Middle frontal gyrus (tissue), 1 donor: ENCODE results near the gene ZNF853.
"Not testable (repeated sequence)": the region's sequence is repeated elsewhere in the genome, so short reads cannot be mapped to it uniquely, and the experiment has no call there.

Experiments
- DNase-seq: peaks from one replicate; pipeline ENCODE4 v3.0.0-alpha.2; 2015; ENCODE audit warnings: low spot score; ENCODE audit errors: extremely low spot score

Gene ZNF853

GRCh38 chr7:6614953-6615722 lies at the start of gene ZNF853:
Gene ZNF853, plus strand, starts transcription at chr7:6615610. Its CDS starts 565 bp downstream, at chr7:6616175.
- no peak for DNase-seq

DNA sequence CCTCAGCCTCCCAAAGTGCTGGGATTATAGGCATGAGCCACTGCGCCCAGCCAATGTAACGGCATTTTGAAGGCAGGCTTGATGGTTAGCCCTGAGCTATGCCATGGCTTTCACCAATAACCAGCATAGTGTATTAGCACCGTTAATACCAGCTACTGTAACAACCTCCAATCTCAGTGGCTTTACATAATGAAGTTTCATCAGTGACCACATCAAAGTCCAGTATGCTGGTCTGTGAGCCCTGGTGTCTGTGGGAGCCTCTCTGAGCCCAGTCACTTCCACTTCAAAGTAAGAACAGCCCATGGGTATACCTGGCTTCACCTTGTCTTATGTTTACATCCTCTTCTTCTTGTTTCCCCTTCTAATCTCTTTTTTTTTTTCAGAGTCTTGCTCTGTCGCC lies 49.8 kb upstream of the ZNF853 start:
- no peak for DNase-seq

- no peak for DNase-seq
Observed at GRCh38 chr7:6567886-6568285, 47.5 kb upstream of the ZNF853 start.

GRCh38 chr7:6571160-6571779 lies 44.1 kb upstream of the ZNF853 start:
- DNase-seq = no peak

GRCh38 chr7:6575281-6576023 lies 40.0 kb upstream of the ZNF853 start:
- no peak for DNase-seq

GRCh38 chr7:6576024-6576866 lies 39.2 kb upstream of the ZNF853 start:
- DNase-seq = no peak

- DNase-seq = not testable (repeated sequence)
Observed at GRCh38 chr7:6576867-6577368, 38.5 kb upstream of the ZNF853 start.

GRCh38 chr7:6577369-6578113 lies 37.9 kb upstream of the ZNF853 start, which contains the start of gene ZDHHC4:
Gene ZDHHC4, plus strand, starts transcription at chr7:6577454. Its CDS starts 3,108 bp downstream, at chr7:6580562.
- DNase-seq = peak; percentile 88

DNA sequence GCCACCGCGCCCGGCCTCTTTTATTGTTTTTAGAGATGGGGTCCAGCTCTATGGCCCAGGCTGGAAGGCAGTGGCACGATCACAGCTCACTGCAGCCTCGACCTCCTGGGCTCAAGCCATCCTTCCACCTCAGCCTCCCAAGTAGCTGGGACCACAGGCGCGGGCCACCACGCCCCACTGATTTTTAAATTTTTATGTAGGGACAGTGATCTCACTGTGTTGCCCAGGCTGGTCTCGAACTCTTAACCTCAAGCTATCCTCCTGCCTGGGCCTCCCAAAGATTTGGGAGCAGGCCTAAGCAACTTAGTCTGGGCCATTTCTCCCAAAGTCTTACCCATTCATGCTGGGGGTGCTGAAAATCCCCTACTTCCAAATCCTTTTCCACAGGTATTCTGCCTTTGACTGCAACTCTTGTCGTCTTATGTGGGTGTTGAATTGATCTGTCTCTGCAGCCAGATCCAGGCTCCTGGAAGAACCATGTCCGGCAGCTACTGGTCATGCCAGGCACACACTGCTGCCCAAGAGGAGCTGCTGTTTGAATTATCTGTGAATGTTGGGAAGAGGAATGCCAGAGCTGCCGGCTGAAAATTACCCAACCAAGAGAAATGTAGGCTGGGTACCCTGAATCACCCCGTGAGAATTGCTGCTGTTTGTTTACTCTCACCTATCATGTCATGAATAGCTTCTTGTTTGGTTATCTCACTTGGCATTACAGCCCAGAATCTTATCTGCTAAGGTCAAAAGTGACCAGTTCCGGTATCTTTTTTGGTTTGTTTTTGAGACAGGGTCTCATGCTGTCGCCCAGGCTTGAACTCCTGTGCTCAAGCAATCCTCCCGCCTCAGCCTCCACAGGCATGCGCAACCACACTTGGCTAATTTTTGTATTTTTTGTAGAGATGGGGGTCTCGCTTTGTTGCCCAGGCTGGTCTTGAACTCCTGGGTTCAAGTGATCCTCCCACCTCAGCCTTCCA lies 37.0 kb upstream of the ZNF853 start:
- no peak for DNase-seq

- no peak for DNase-seq
Observed at GRCh38 chr7:6579446-6579845, 36.0 kb upstream of the ZNF853 start.

GRCh38 chr7:6585746-6586432 lies 29.5 kb upstream of the ZNF853 start:
- DNase-seq = not testable (repeated sequence)

DNA sequence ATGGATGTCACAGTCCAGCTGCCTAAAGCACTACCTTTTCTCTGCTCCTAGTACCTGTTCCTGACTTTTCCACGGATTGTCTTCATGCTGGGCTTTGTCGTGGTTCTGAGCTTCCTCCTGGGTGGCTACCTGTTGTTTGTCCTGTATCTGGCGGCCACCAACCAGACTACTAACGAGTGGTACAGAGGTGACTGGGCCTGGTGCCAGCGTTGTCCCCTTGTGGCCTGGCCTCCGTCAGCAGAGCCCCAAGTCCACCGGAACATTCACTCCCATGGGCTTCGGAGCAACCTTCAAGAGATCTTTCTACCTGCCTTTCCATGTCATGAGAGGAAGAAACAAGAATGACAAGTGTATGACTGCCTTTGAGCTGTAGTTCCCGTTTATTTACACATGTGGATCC lies 26.8 kb upstream of the ZNF853 start:
- DNase-seq = no peak

DNA sequence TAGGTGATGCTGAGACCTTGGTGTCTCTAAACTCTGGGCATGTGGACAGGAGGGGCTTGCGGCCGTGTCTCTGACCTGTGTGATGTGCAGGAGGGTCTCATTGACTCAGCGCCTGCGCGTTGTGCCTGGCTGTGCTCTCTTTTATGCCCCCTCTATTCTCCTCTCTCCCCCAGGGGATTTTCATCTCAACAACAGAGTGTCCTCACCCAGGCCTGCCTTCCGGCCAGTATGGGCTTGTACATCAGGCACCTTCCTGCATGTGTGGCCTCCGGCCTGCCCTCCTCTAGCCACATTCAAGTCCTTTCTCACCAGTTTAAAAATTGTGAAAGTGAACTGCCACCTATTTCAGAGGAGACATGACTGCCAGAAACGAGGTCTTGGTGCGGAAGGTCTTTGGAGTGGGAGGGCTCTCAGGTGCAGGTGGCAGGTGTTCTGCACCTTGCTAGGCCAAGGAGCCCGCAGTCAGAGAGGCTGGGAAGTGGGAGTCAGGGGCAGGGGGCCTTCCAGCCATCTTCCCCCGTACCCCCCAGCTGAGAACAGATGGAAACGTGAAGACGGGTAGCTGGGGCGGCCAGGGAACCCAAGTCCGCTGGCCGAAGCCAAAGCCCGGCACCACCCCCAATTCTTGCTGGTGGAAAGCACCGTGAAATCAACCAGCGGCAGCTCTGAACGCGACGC lies 26.1 kb upstream of the ZNF853 start:
- DNase-seq = no peak

- peak; percentile 61 for DNase-seq
Observed at GRCh38 chr7:6589829-6590644, 25.4 kb upstream of the ZNF853 start, which contains the start of gene INTS15. Gene INTS15, plus strand, starts transcription at chr7:6590021. Its CDS starts 263 bp downstream, at chr7:6590284.

DNA sequence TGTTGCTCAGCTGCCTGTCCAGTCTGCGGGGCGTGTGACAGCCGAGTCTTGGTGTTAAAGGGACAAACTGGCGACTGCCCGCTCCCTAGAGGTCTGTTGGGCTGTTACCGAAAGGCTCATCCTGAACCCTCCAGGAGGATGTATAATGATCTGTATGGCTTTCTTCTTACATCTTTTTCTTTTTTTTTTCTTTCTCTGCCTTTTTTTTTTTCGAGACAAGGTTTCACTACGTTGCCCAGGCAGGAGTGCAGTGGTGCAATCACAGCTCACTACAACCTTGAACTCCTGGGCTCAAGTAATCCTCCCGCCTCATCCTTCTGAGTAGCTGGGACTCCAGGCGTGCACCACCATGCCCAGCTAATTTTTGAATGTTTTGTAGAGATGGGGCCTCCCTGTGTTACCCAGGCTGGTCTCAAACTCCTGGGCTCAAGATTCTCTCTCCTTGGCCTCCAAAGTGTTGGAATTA lies 24.7 kb upstream of the ZNF853 start:
- DNase-seq = no peak

GRCh38 chr7:6600093-6600492 lies 15.3 kb upstream of the ZNF853 start:
- no peak for DNase-seq

GRCh38 chr7:6604458-6604857 lies 11.0 kb upstream of the ZNF853 start:
- no peak for DNase-seq
